Pancreas (tissue), 10 donors: Measurements from ENCODE around the gene INO80. TPM values are rescaled to one million over a fixed set of nuclear protein-coding genes. Genes with fewer than 3 reads are reported as not detected.

Experiments used
- ATAC-seq, 4 donors: fragments of 200-7000 bp; cut with Tn5 transposase; one replicate each; pipeline versions ENCODE4 v1.8.0 to v1.9.1; 2020; ENCODE audit warnings: mild to moderate bottlenecking in 4 of 4, moderate library complexity in 4 of 4
- DNase-seq, 6 donors: peaks; one replicate each; pipeline ENCODE4 v3.0.0-alpha.2; 2020
- FAIRE-seq: peaks from 2 replicates; lab custom pipeline; 2012; peaks lifted over from hg19 to GRCh38; lab: Jason Lieb, UNC
- H3K27ac ChIP-seq, 4 donors: fragments of 200-600 bp; sonication (generic); 1 replicate in 3 of 4; 2 replicates in 1 of 4; pipeline versions ENCODE4 v1.5.0 to v1.8.0; 2020
- H3K27me3 ChIP-seq, 4 donors: fragments of 200-600 bp; one replicate each; pipeline ENCODE4 v1.8.0; 2021
- H3K36me3 ChIP-seq, 3 donors: fragments of 200-600 bp; sonication (generic) in 1 of 3; one replicate each; pipeline versions ENCODE4 v1.5.0 to v1.8.0; 2020 to 2021
- H3K4me1 ChIP-seq, 3 donors: fragments of 200-600 bp; one replicate each; pipeline ENCODE4 v1.8.0; 2021
- H3K4me3 ChIP-seq, 4 donors: fragments of 200-600 bp; sonication (generic) in 2 of 4; one replicate each; pipeline versions ENCODE4 v1.5.0 to v1.8.0; 2020 to 2021
- H3K9me3 ChIP-seq, 4 donors: fragments of 200-600 bp; one replicate each; pipeline ENCODE4 v1.8.0; 2021
- CTCF ChIP-seq, 4 donors: fragments of 200-600 bp; sonication (generic) in 3 of 4; IDR thresholded peaks; one replicate each; pipeline versions ENCODE4 v1.5.0 to v1.8.0; 2021; ENCODE audit warnings: antibody characterized with exemption in 4 of 4
- WGBS, 2 donors: extraction: QIAGEN DNeasy Blood & Tissue Kit; methylation state at CpG; one replicate each; pipeline ENCODE4 v1.1.7; 2013; 5-methylcytosine and 5-hydroxymethylcytosine counted together
- intact Hi-C, 3 donors: fragments of 100-400 bp; cut with DNase I; formaldehyde crosslinking; loops; one replicate each; pipeline versions ENCODE4 v1.11.1 to v1.14.2; 2022
- polyA plus RNA-seq, 2 donors: library from polyadenylated mRNA; stranded (reverse); fragments of 200-250 nt; gene quantifications; one replicate each; pipeline ENCODE4 v1.2.3, GENCODE V29; 2013
- total RNA-seq, 6 donors: library from RNA; stranded (reverse); fragmentation: NEBNext Ultra II Directional in 4 of 6; extraction: Animal tissue kit (Norgen Biotek cat#: 25700) in 4 of 6; gene quantifications; one replicate each; pipeline versions ENCODE4 v1.2.1 to v1.2.4, GENCODE V29; 2021 to 2023
- donor health status: healthy with polysubstance abuse.
- donor health status: DM: no; HTN: no; CAD: no; lungs with moderate emphysema.
- donor health status: DM: no; HTN: no; CAD: no.
- donor health status: control.
- donor health status: control.
- donor health status: Bipolar disorder and iron deficiency.
- donor health status: DM: yes; HTN: yes; CAD: no.
- donor health status: DM: no; HTN: no; CAD: no.
- donor health status: DM: no; HTN: no; CAD: no.
- donor health status: DM: yes; HTN: yes; CAD: no.

The INO80 gene
- total and polyA plus RNA-seq, 8 donors = 4.7 to 11.7 (median 7.5) TPM

- TF ChIP-seq CTCF (IDR thresholded peaks at IDR 0.05) = no peak
- DNase-seq (no peak), FAIRE-seq (no peak), ATAC-seq (no peak)
- Histone ChIP-seq H3K4me3 (no peak overlapping the region), H3K9me3 (no peaks in the 10 kb centered on the region), H3K4me1 (no peaks in the 10 kb centered on the region), H3K27me3 (no peaks in the 10 kb centered on the region), H3K27ac (no peak overlapping the region), H3K36me3 (peaks cover 0 to 91% (median 39%) of the 10 kb centered on the region in 3 donors)
- 88 to 92% methylated on average over 13 of the region's 13 CpGs for WGBS, 2 donors
- intact Hi-C loops = no loop called here
These were observed 133.2 kb downstream of the INO80 start for GRCh38 chr15:40982855-40983254.

- no peak for TF ChIP-seq CTCF (IDR thresholded peaks at IDR 0.05)
- 81 to 82% methylated on average over 3 of the region's 3 CpGs for WGBS, 2 donors
- no peak for DNase-seq
- Histone ChIP-seq H3K27ac (no peak overlapping the region), H3K27me3 (no peaks in the 10 kb centered on the region), H3K9me3 (no peaks in the 10 kb centered on the region), H3K4me3 (no peak overlapping the region), H3K4me1 (no peaks in the 10 kb centered on the region), H3K36me3 (peaks cover 0 to 76% (median 38%) of the 10 kb centered on the region in 3 donors)
- no peak for ATAC-seq
- FAIRE-seq = no peak
- intact Hi-C loops = no loop called here
These were observed 134.9 kb downstream of the INO80 start for GRCh38 chr15:40981186-40981585.

- Histone ChIP-seq H3K9me3 (no peaks in the 10 kb centered on the region), H3K27ac (no peak overlapping the region), H3K36me3 (peaks cover 0 to 55% (median 27%) of the 10 kb centered on the region in 3 donors), H3K4me3 (no peak overlapping the region), H3K27me3 (no peaks in the 10 kb centered on the region), H3K4me1 (no peaks in the 10 kb centered on the region)
- no peak for TF ChIP-seq CTCF (IDR thresholded peaks at IDR 0.05)
- intact Hi-C loops = no loop called here
- ATAC-seq (no peak), FAIRE-seq (no peak), DNase-seq (no peak)
- 95 to 99% methylated on average over 4 of the region's 4 CpGs for WGBS, 2 donors
These were observed 137.5 kb downstream of the INO80 start for GRCh38 chr15:40978562-40978961.

- no peak for ATAC-seq
- 67 to 70% methylated on average over 2 of the region's 2 CpGs for WGBS, 2 donors
- no peak for FAIRE-seq
These were observed 137.9 kb downstream of the INO80 start for GRCh38 chr15:40978141-40978540.

More at GRCh38 chr15:40978141-40978540, 137.9 kb downstream of the INO80 start:
- Histone ChIP-seq H3K9me3 (no peaks in the 10 kb centered on the region), H3K27ac (no peak overlapping the region), H3K4me1 (no peaks in the 10 kb centered on the region), H3K27me3 (no peaks in the 10 kb centered on the region), H3K36me3 (peaks cover 0 to 51% (median 25%) of the 10 kb centered on the region in 3 donors), H3K4me3 (no peak overlapping the region)
- intact Hi-C loops = no loop called here
- no peak for DNase-seq
- no peak for TF ChIP-seq CTCF (IDR thresholded peaks at IDR 0.05)
